Osteoblast (primary cell): ENCODE measurements around the gene NR4A2. TPM values are rescaled to one million over a fixed set of nuclear protein-coding genes. Genes with fewer than 3 reads are reported as not detected.
A peak's percentile ranks its signal among the peaks of the same experiment; 100 is the strongest.

Experiments
- DNase-seq: peaks from one replicate; pipeline ENCODE4 v3.0.0; 2011; ENCODE audit warnings: low spot score, mixed read lengths; ENCODE audit not compliant: insufficient read length; ENCODE audit errors: missing footprints
- H2AFZ ChIP-seq: 2 replicates; pipeline ENCODE4 v1.6.0; 2011; ENCODE audit warnings: mild to moderate bottlenecking, low read length
- H3K27ac ChIP-seq: 2 replicates; pipeline ENCODE4 v1.5.1; 2011; ENCODE audit warnings: mild to moderate bottlenecking, low read depth, low read length, moderate library complexity
- H3K27me3 ChIP-seq: 2 replicates; pipeline ENCODE4 v1.6.0; 2012; ENCODE audit warnings: mild to moderate bottlenecking, control low read depth, inconsistent platforms, low read length, moderate library complexity; ENCODE audit not compliant: insufficient read depth
- H3K36me3 ChIP-seq: 2 replicates; pipeline ENCODE4 v1.5.1; 2011; ENCODE audit warnings: mild to moderate bottlenecking, low read length, control low read depth, moderate library complexity; ENCODE audit not compliant: insufficient read depth
- H3K4me1 ChIP-seq: 2 replicates; pipeline ENCODE4 v1.5.1; 2011; ENCODE audit warnings: mild to moderate bottlenecking, low read length, control low read depth, moderate library complexity; ENCODE audit not compliant: insufficient read depth
- H3K4me2 ChIP-seq: 2 replicates; pipeline ENCODE4 v1.6.0; 2011; ENCODE audit warnings: mild to moderate bottlenecking, low read length; ENCODE audit not compliant: insufficient read depth
- H3K4me3 ChIP-seq: fragments of 200-600 bp; sonication (generic); 3 replicates; pipeline ENCODE4 v1.5.1; 2012; ENCODE audit warnings: mild to moderate bottlenecking, low read length, inconsistent platforms; ENCODE audit not compliant: insufficient read depth
- H3K79me2 ChIP-seq: 2 replicates; pipeline ENCODE4 v1.6.0; 2012; ENCODE audit warnings: mild to moderate bottlenecking, low read length, control low read depth, inconsistent platforms; ENCODE audit not compliant: insufficient read depth
- H3K9me3 ChIP-seq: 2 replicates; pipeline ENCODE4 v1.5.1; 2011; ENCODE audit warnings: low read depth, low read length, control low read depth
- H4K20me1 ChIP-seq: 2 replicates; pipeline ENCODE4 v1.6.0; 2012; ENCODE audit warnings: mild to moderate bottlenecking, low read length, control low read depth; ENCODE audit not compliant: insufficient read depth
- total RNA-seq: library from RNA; depleted of rRNA; stranded (reverse); fragments of >200 nt; gene quantifications from 2 replicates; pipeline ENCODE4 v1.2.3, GENCODE V29; 2012
- TF ChIP-seq, protein P1 (sequence below): IDR thresholded peaks from 2 replicates; pipeline ENCODE4 v1.5.1; 2011; ENCODE audit warnings: mild to moderate bottlenecking, low read depth, low read length, moderate library complexity; ENCODE audit errors: extremely low read depth

NR4A2 gene
- total RNA-seq, 1 donor, result 0.72 TPM

DNA sequence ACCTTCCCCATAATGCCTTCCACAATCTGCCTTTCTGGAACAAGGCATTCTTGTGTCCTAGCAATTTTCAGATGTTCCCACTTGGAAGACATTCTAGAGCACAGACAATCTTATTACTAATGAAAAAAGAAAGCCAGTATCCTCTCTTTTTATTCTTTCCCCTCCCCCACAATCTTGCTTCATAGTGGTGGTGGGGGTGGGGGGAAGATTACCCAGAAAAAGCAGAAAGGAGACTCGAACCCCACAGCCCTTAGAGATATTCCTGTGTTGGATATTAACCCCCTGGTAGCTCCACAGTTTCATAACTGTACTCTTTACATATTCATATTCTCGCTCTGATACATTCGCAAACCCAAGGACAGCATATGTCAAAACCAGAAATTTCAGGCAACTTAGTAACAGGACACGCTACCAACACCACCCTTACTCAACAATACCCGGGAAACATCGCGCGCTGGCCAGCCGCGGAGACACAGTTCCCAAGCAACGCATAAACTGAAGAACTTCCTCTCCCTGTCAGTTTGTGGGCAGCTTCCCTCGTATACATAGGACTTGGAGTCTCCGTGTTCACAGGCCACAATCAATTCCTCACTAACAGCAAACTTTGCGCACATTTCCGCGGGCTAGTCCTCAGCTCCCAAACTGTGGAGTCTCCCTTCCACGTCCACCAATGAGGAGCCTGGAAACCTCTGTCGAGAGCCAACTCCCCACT, 793 bp downstream of the NR4A2 start:
- peak overlapping the region; percentile 76 for H3K4me3 ChIP-seq
- DNase-seq, result peak; percentile 96
- no peaks in the 10 kb centered on the region for H3K9me3 ChIP-seq
- H3K36me3 ChIP-seq, result peaks cover 5% of the 10 kb centered on the region
- H3K4me1 ChIP-seq, result peaks cover 8% of the 10 kb centered on the region
- H3K79me2 ChIP-seq, result no peaks in the 10 kb centered on the region
- H4K20me1 ChIP-seq, result no peaks in the 10 kb centered on the region
- peak overlapping the region; percentile 71 for H2AFZ ChIP-seq
- H3K27ac ChIP-seq, result peak overlapping the region; percentile 98
- TF ChIP-seq, protein P1, sequence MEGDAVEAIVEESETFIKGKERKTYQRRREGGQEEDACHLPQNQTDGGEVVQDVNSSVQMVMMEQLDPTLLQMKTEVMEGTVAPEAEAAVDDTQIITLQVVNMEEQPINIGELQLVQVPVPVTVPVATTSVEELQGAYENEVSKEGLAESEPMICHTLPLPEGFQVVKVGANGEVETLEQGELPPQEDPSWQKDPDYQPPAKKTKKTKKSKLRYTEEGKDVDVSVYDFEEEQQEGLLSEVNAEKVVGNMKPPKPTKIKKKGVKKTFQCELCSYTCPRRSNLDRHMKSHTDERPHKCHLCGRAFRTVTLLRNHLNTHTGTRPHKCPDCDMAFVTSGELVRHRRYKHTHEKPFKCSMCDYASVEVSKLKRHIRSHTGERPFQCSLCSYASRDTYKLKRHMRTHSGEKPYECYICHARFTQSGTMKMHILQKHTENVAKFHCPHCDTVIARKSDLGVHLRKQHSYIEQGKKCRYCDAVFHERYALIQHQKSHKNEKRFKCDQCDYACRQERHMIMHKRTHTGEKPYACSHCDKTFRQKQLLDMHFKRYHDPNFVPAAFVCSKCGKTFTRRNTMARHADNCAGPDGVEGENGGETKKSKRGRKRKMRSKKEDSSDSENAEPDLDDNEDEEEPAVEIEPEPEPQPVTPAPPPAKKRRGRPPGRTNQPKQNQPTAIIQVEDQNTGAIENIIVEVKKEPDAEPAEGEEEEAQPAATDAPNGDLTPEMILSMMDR, result no peak
- peak overlapping the region; percentile 100 for H3K4me2 ChIP-seq
- H3K27me3 ChIP-seq, result no peaks in the 10 kb centered on the region

DNA sequence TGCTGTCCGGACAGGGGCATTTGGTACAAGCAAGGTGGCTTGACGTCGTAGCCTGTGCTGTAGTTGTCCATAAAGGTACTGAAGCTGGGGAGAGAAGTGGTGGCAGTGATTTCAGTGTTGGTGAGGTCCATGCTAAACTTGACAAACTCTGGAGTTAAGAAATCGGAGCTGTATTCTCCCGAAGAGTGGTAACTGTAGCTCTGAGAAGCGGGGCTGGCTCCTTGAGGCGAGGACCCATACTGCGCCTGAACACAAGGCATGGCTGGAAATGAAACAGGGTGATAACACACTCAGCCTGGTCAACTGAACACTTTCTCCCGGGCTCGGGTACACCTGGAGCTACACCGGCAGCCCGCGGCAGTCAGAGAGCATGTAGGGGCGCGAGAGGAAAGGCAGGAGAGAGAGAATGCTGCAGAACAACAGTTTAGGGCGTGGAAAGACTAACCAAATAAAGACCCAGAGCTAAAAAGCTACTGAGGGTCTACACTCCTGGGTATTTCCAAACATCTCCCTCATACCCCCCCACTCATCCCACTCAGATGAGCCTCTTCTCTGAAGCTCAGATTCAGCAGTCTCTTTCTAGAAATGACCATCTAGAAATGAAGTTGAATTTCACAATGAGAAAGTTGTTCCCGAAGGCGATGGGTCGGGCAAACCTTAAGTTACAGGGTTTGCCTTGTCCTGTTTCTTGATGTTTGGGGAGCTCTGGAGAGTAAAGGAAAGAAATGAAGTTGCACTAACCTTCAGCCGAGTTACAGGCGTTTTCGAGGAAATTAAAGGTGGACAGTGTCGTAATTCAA, 2.4 kb downstream of the NR4A2 start:
- Histone ChIP-seq H2AFZ (no peak overlapping the region), H3K9me3 (no peaks in the 10 kb centered on the region), H3K36me3 (peaks cover 5% of the 10 kb centered on the region), H3K4me2 (no peak overlapping the region), H4K20me1 (no peaks in the 10 kb centered on the region), H3K27ac (no peak overlapping the region), H3K27me3 (no peaks in the 10 kb centered on the region), H3K4me3 (no peak overlapping the region), H3K79me2 (no peaks in the 10 kb centered on the region), H3K4me1 (peaks cover 8% of the 10 kb centered on the region)
- TF ChIP-seq, protein P1, result no peak
- DNase-seq, result peak; percentile 70

DNA sequence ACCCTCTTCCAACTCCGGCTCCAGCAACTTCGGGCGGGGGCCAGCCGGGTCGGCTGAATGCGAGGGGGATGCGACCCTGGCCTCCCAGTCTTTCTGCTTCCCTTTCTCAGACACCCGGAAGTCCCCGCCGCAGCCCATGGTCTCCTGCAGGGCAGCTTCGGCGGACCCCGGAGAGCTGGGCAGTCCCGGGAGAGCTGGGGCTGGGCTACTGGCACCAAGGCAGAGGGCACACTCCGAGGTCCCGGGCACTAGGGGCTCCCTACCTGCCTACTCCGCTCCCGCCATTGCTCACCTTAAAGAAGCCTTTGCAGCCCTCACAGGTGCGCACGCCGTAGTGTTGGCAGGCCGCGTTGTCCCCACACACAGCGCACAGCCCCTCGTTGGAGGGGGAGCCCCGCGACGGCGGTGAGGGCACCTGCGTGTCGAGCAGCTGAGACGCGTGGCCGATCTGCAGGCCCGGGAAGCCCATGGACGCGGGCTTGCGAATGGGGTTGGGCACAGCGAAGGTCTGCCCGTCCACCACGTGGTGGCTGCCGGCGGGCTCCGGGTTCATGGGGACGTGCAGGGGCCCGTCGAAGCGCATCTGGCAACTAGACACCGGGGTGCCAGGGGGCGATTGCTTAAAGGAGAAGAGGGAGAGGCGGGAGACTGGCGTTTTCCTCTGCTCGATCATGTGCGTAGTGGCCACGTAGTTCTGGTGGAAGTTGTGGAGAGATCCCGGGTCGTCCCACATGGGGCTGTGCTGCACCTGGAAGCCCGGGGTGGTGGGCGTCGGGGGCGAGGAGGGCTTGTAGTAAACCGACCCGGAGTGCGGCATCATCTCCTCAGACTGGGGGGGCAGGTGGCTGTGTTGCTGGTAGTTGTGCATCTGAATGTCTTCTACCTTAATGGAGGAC, 3.2 kb downstream of the NR4A2 start:
- peaks cover 8% of the 10 kb centered on the region for H3K4me1 ChIP-seq
- H3K36me3 ChIP-seq, result peaks cover 5% of the 10 kb centered on the region
- H3K79me2 ChIP-seq, result no peaks in the 10 kb centered on the region
- H3K9me3 ChIP-seq, result no peaks in the 10 kb centered on the region
- H3K27me3 ChIP-seq, result no peaks in the 10 kb centered on the region
- H3K4me3 ChIP-seq, result no peak overlapping the region
- no peak overlapping the region for H3K4me2 ChIP-seq
- no peak overlapping the region for H2AFZ ChIP-seq
- H3K27ac ChIP-seq, result no peak overlapping the region
- no peaks in the 10 kb centered on the region for H4K20me1 ChIP-seq
- DNase-seq, result peak; percentile 39
- TF ChIP-seq, protein P1, result no peak
